ENCODE data around the gene CHN2.

The CHN2 gene

GRCh38 chr7:29370531-29371314 lies 176.1 kb downstream of the CHN2 start:
- DNase-seq = peak; percentile 27

GRCh38 chr7:29371472-29371871 lies 176.9 kb downstream of the CHN2 start:
- DNase-seq = no peak

GRCh38 chr7:29372351-29373090 lies 177.9 kb downstream of the CHN2 start:
- DNase-seq = no peak

GRCh38 chr7:29375641-29376562 lies 181.3 kb downstream of the CHN2 start:
- DNase-seq = peak; percentile 25

- no peak for DNase-seq
Measured at GRCh38 chr7:29377718-29378117, 183.1 kb downstream of the CHN2 start.

GRCh38 chr7:29379551-29379950 lies 185.0 kb downstream of the CHN2 start:
- no peak for DNase-seq

GRCh38 chr7:29381206-29382094 lies 186.9 kb downstream of the CHN2 start:
- no peak for DNase-seq

GRCh38 chr7:29384277-29384676 lies 189.7 kb downstream of the CHN2 start:
- no peak for DNase-seq

GRCh38 chr7:29385214-29385814 lies 190.7 kb downstream of the CHN2 start:
- DNase-seq = no peak

- no peak for DNase-seq
Measured at GRCh38 chr7:29386196-29386765, 191.7 kb downstream of the CHN2 start.

- DNase-seq = no peak
Measured at GRCh38 chr7:29391262-29391661, 196.7 kb downstream of the CHN2 start.

- DNase-seq = no peak
Measured at GRCh38 chr7:29394321-29394720, 199.7 kb downstream of the CHN2 start.

- no peak for DNase-seq
Measured at GRCh38 chr7:29396563-29396962, 202.0 kb downstream of the CHN2 start.

GRCh38 chr7:29397398-29397797 lies 202.8 kb downstream of the CHN2 start:
- no peak for DNase-seq

- no peak for DNase-seq
Measured at GRCh38 chr7:29398011-29398410, 203.4 kb downstream of the CHN2 start.

GRCh38 chr7:29400437-29400836 lies 205.9 kb downstream of the CHN2 start:
- no peak for DNase-seq

- DNase-seq = no peak
Measured at GRCh38 chr7:29401769-29402168, 207.2 kb downstream of the CHN2 start.

GRCh38 chr7:29405891-29406290 lies 211.3 kb downstream of the CHN2 start:
- no peak for DNase-seq

GRCh38 chr7:29406366-29406765 lies 211.8 kb downstream of the CHN2 start:
- DNase-seq = no peak

GRCh38 chr7:29408841-29409243 lies 214.3 kb downstream of the CHN2 start:
- peak; percentile 75 for DNase-seq

GRCh38 chr7:29410996-29411395 lies 216.4 kb downstream of the CHN2 start:
- no peak for DNase-seq

Data from fibroblast of skin of back (primary cell).